Hepatocyte (in vitro differentiated cells): Measurements from ENCODE around the gene TNNC1.

Experiments
- CTCF ChIP-seq: fragments of 200-600 bp; sonication (generic); IDR thresholded peaks from 2 replicates; pipeline ENCODE4 v1.5.1; 2016; ENCODE audit warnings: antibody characterized with exemption, mild to moderate bottlenecking; ENCODE audit not compliant: poor library complexity
- EZH2 ChIP-seq: fragments of 200-600 bp; sonication (generic); IDR thresholded peaks from 2 replicates; pipeline ENCODE4 v1.6.1; 2016; ENCODE audit warnings: antibody characterized with exemption, mild to moderate bottlenecking, borderline replicate concordance
- EZH2phosphoT487 ChIP-seq: fragments of 200-600 bp; sonication (generic); IDR thresholded peaks from one replicate; pipeline ENCODE4 v1.6.1; 2018; ENCODE audit warnings: antibody characterized with exemption, mild to moderate bottlenecking, low read depth, moderate library complexity; ENCODE audit not compliant: unreplicated experiment, severe bottlenecking

DNA sequence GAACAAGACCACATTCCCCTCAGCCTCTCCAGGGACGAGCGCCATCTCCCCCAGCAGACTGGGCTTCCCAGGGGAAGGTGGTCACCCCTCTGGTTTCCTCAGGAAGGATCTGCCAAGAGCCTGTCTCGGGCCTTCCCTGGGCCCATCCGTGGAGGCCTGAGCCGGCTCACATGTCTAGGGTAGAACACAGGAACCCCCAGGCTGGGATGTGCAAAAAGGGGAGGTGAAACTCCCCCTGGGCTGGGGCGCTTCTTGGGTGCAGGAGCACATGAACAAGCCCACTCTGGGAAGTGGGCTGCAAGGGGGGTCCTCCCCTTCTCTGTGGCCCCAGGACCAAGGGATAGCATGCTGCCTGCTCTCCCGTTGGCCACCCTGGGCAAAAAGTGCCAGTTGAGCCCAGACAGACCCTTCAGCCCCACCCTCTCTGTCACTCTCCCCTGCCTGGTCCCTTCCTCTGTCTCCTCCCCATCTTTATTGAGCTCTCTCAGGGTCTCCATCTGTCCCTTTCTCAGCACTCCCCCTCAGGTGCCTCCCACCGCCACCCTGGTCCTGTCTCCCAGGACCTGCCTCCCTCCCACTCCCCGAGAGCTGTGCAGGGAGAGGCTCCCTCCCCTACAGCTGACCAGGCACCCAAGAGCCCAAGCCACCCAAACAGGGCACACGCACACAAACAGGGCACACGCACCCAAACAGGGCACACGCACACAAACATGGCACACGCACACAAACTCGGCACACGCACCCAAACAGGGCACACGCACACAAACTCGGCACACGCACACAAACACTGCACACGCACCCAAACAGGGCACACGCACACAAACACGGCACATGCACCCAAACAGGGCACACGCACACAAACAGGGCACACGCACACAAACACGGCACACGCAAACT is 9.8 kb downstream of the TNNC1 start:
- TF ChIP-seq CTCF (no peak), EZH2 (no peak), EZH2phosphoT487 (no peak)
